ENCODE data around the gene WWC2.

DNA sequence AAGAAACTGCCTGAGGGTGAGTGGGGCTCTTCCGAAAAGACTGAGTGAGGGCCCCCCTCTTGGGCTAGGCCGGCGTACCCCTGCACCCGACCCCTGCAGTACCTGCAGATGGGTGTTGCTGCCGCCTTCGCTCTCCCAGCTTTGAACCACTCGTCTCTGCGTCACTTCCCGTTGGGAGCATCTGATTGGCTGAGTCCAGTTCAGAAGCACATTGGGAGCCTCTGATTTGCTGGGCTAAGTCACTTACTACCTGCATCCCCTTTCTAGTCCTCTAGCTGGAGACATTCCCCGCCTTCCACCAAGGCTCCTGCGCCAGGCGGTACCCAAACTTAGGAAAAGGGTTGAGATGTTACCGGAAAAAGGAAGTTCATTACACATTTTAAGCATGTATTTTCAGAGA lies 20.4 kb upstream of the WWC2 start:
- TF ChIP-seq EZH2 (IDR thresholded peaks at IDR 0.05) (no peak), POLR2AphosphoS5 (IDR thresholded peaks at IDR 0.05; ENCODE audit: borderline replicate concordance, low read depth, low read length) (no peak), FOXP2 (optimal IDR thresholded peaks at IDR 0.05; ENCODE audit: control extremely low read depth, extremely low read length, insufficient read depth) (no peak)
